Liver (tissue), 9 donors: ENCODE measurements around the gene EOGT. TPM values are rescaled to one million over a fixed set of nuclear protein-coding genes. Genes with fewer than 3 reads are reported as not detected.

Source experiments
- DNase-seq: peaks from one replicate; pipeline ENCODE4 v3.0.0-alpha.2; 2017; ENCODE audit warnings: low spot score
- H3K27ac ChIP-seq, 2 donors: one replicate each; pipeline ENCODE4 v1.7.0; 2013; ENCODE audit warnings: inconsistent platforms in 2 of 2, low read length in 2 of 2, control low read depth in 1 of 2, low read depth in 1 of 2, mild to moderate bottlenecking in 1 of 2
- H3K27me3 ChIP-seq, 4 donors: one replicate each; pipeline versions ENCODE4 v1.6.1 to v1.7.0; 2013; ENCODE audit warnings: low read length in 3 of 4, inconsistent platforms in 1 of 4, mild to moderate bottlenecking in 1 of 4, moderate library complexity in 1 of 4; ENCODE audit not compliant: control insufficient read depth in 4 of 4, insufficient read depth in 4 of 4
- H3K36me3 ChIP-seq, 4 donors: one replicate each; pipeline versions ENCODE4 v1.6.1 to v1.7.0; 2013; ENCODE audit warnings: low read length in 3 of 4, mild to moderate bottlenecking in 3 of 4, low read depth in 1 of 4, moderate library complexity in 1 of 4; ENCODE audit not compliant: control insufficient read depth in 4 of 4, insufficient read depth in 3 of 4
- H3K4me1 ChIP-seq, 4 donors: one replicate each; pipeline versions ENCODE4 v1.6.1 to v1.7.0; 2013; ENCODE audit warnings: low read length in 3 of 4, mild to moderate bottlenecking in 3 of 4, moderate library complexity in 1 of 4; ENCODE audit not compliant: control insufficient read depth in 4 of 4, insufficient read depth in 4 of 4
- H3K4me3 ChIP-seq, 3 donors: one replicate each; pipeline versions ENCODE4 v1.6.1 to v1.7.0; 2013; ENCODE audit warnings: low read length in 3 of 3, control low read depth in 1 of 3, low read depth in 1 of 3, mild to moderate bottlenecking in 1 of 3
- H3K9ac ChIP-seq, 2 donors: one replicate each; pipeline ENCODE4 v1.7.0; 2013; ENCODE audit warnings: low read length in 2 of 2, mild to moderate bottlenecking in 2 of 2, moderate library complexity in 2 of 2, control low read depth in 1 of 2, low read depth in 1 of 2
- H3K9me3 ChIP-seq, 4 donors: one replicate each; pipeline versions ENCODE4 v1.6.1 to v1.7.0; 2013; ENCODE audit warnings: low read length in 3 of 4; ENCODE audit not compliant: control insufficient read depth in 4 of 4
- GABPA ChIP-seq, 2 donors: IDR thresholded peaks in 1 of 2; conservative IDR thresholded peaks in 1 of 2; 2 replicates each; pipeline ENCODE4 v1.6.1; 2016; ENCODE audit warnings: antibody characterized with exemption in 2 of 2, mild to moderate bottlenecking in 1 of 2, moderate library complexity in 1 of 2
- HNF4A ChIP-seq, 2 donors: conservative IDR thresholded peaks; 2 replicates each; pipeline ENCODE4 v1.6.1; 2016; ENCODE audit warnings: antibody characterized with exemption in 2 of 2, mild to moderate bottlenecking in 2 of 2
- JUND ChIP-seq, 2 donors: IDR thresholded peaks; 2 replicates each; pipeline ENCODE4 v1.6.1; 2016; ENCODE audit warnings: antibody characterized with exemption in 2 of 2
- NR2F2 ChIP-seq: IDR thresholded peaks from 2 replicates; pipeline ENCODE4 v1.6.1; 2016; ENCODE audit warnings: antibody characterized with exemption
- RAD21 ChIP-seq, 2 donors: IDR thresholded peaks; 2 replicates each; pipeline ENCODE4 v1.6.1; 2016; ENCODE audit warnings: antibody characterized with exemption in 2 of 2, mild to moderate bottlenecking in 2 of 2
- RXRA ChIP-seq, 2 donors: IDR thresholded peaks; 2 replicates each; pipeline ENCODE4 v1.6.1; 2017 to 2018; ENCODE audit warnings: antibody characterized with exemption in 2 of 2, mild to moderate bottlenecking in 1 of 2
- SP1 ChIP-seq: IDR thresholded peaks from 2 replicates; pipeline ENCODE4 v1.6.1; 2018; ENCODE audit warnings: antibody characterized with exemption, mild to moderate bottlenecking
- WGBS: extraction: QIAGEN DNeasy Blood & Tissue Kit; methylation state at CpG from one replicate; pipeline ENCODE4 v1.1.7; 2013; 5-methylcytosine and 5-hydroxymethylcytosine counted together
- polyA plus RNA-seq, 2 donors: library from polyadenylated mRNA; stranded (reverse) in 1 of 2; unstranded in 1 of 2; fragments of 200-250 nt in 1 of 2; fragments of >200 nt in 1 of 2; fragmentation: Nextera tagmentation in 1 of 2; extraction: Ambion mirVana in 1 of 2; gene quantifications; one replicate each; pipeline versions ENCODE4 v1.2.1 to v1.2.3, GENCODE V29; 2013 to 2015
- total RNA-seq, 2 donors: library from RNA; depleted of rRNA; stranded (reverse); fragments of >200 nt; gene quantifications; one replicate each; pipeline ENCODE4 v1.2.3, GENCODE V29; 2014
- TF ChIP-seq, protein P1 (sequence below): IDR thresholded peaks from 2 replicates; pipeline ENCODE4 v1.6.1; 2016; ENCODE audit warnings: antibody characterized with exemption, mild to moderate bottlenecking
- TF ChIP-seq, protein P2 (sequence below): IDR thresholded peaks from 2 replicates; pipeline ENCODE4 v1.6.1; 2016; ENCODE audit warnings: antibody characterized with exemption
- TF ChIP-seq, protein P3 (sequence below): IDR thresholded peaks from 2 replicates; pipeline ENCODE4 v1.6.1; 2016; ENCODE audit warnings: antibody characterized with exemption
- TF ChIP-seq, protein P4 (sequence below): IDR thresholded peaks from 2 replicates; pipeline ENCODE4 v1.6.1; 2016; ENCODE audit warnings: antibody characterized with exemption
- TF ChIP-seq, protein P5 (sequence below): fragments of 150-350 bp; IDR thresholded peaks from 2 replicates; pipeline ENCODE4 v1.5.1; 2017; ENCODE audit warnings: improper control_type of control experiment, low read depth, low read length; ENCODE audit not compliant: missing input control
- donor health status: healthy.
- donor health status: healthy.
- donor health status: healthy.
- donor health status: healthy.
- donor health status: healthy.

The EOGT gene
- total and polyA plus RNA-seq, 4 donors: 2.6 to 7.5 (median 5.1) TPM

DNA sequence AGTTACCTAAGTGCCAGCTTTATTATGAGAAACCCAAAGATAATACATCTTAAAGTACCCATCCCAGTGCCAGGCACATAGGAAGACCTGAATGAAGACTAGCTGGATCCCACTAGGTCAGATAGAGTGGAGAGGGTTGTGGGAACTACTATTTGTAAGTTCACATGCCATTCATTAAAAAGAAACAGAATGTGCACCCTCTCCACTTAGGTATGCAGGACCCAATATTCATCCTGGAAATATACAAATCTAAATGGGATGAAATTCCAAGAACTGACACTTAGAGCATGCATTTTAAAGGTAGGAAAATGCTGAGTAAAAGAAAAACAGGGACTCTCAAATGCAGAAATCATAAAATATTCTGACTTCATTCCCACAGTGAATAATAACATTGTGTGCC, 14.3 kb downstream of the EOGT start (continued):
- TF ChIP-seq, protein P1, sequence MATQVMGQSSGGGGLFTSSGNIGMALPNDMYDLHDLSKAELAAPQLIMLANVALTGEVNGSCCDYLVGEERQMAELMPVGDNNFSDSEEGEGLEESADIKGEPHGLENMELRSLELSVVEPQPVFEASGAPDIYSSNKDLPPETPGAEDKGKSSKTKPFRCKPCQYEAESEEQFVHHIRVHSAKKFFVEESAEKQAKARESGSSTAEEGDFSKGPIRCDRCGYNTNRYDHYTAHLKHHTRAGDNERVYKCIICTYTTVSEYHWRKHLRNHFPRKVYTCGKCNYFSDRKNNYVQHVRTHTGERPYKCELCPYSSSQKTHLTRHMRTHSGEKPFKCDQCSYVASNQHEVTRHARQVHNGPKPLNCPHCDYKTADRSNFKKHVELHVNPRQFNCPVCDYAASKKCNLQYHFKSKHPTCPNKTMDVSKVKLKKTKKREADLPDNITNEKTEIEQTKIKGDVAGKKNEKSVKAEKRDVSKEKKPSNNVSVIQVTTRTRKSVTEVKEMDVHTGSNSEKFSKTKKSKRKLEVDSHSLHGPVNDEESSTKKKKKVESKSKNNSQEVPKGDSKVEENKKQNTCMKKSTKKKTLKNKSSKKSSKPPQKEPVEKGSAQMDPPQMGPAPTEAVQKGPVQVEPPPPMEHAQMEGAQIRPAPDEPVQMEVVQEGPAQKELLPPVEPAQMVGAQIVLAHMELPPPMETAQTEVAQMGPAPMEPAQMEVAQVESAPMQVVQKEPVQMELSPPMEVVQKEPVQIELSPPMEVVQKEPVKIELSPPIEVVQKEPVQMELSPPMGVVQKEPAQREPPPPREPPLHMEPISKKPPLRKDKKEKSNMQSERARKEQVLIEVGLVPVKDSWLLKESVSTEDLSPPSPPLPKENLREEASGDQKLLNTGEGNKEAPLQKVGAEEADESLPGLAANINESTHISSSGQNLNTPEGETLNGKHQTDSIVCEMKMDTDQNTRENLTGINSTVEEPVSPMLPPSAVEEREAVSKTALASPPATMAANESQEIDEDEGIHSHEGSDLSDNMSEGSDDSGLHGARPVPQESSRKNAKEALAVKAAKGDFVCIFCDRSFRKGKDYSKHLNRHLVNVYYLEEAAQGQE: no peak
- TF ChIP-seq RXRA (IDR thresholded peaks at IDR 0.05) (no peak), SP1 (no peak), JUND (IDR thresholded peaks at IDR 0.05) (no peak), HNF4A (conservative IDR thresholded peaks at IDR 0.05) (no peak), NR2F2 (no peak)

DNA sequence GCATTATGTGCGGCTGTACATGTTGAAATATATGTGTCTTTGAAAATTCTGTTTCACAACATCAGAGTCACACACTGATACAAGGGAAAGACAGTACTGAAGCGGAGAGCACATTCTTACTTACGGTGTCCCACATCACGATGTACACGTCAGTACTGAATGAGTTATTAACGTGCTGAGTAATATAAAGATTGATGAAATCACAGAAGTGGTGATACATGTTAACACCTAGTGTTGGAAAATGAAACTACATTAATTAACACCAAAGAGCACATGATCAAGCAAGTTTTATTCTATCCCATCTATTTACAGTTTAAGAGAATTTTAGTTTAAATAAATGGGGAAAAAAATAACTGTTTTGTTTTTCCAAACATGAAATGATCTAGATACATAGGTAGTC, 15.6 kb downstream of the EOGT start:
- H3K4me1 ChIP-seq: no peaks in the 10 kb centered on the region
- no peak for TF ChIP-seq RAD21 (IDR thresholded peaks at IDR 0.05)
- no peak for TF ChIP-seq GABPA (IDR thresholded peaks at IDR 0.05 in 1 of 2, conservative IDR thresholded peaks at IDR 0.05 in 1 of 2)
- TF ChIP-seq, protein P2, sequence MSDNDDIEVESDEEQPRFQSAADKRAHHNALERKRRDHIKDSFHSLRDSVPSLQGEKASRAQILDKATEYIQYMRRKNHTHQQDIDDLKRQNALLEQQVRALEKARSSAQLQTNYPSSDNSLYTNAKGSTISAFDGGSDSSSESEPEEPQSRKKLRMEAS: no peak
- TF ChIP-seq RXRA (IDR thresholded peaks at IDR 0.05): no peak
- TF ChIP-seq, protein P1: no peak
- TF ChIP-seq JUND (IDR thresholded peaks at IDR 0.05): no peak
- no peak for TF ChIP-seq HNF4A (conservative IDR thresholded peaks at IDR 0.05)
- TF ChIP-seq, protein P3, sequence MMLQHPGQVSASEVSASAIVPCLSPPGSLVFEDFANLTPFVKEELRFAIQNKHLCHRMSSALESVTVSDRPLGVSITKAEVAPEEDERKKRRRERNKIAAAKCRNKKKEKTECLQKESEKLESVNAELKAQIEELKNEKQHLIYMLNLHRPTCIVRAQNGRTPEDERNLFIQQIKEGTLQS: no peak
- TF ChIP-seq, protein P4, sequence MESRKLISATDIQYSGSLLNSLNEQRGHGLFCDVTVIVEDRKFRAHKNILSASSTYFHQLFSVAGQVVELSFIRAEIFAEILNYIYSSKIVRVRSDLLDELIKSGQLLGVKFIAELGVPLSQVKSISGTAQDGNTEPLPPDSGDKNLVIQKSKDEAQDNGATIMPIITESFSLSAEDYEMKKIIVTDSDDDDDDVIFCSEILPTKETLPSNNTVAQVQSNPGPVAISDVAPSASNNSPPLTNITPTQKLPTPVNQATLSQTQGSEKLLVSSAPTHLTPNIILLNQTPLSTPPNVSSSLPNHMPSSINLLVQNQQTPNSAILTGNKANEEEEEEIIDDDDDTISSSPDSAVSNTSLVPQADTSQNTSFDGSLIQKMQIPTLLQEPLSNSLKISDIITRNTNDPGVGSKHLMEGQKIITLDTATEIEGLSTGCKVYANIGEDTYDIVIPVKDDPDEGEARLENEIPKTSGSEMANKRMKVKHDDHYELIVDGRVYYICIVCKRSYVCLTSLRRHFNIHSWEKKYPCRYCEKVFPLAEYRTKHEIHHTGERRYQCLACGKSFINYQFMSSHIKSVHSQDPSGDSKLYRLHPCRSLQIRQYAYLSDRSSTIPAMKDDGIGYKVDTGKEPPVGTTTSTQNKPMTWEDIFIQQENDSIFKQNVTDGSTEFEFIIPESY: no peak
- TF ChIP-seq, protein P5, sequence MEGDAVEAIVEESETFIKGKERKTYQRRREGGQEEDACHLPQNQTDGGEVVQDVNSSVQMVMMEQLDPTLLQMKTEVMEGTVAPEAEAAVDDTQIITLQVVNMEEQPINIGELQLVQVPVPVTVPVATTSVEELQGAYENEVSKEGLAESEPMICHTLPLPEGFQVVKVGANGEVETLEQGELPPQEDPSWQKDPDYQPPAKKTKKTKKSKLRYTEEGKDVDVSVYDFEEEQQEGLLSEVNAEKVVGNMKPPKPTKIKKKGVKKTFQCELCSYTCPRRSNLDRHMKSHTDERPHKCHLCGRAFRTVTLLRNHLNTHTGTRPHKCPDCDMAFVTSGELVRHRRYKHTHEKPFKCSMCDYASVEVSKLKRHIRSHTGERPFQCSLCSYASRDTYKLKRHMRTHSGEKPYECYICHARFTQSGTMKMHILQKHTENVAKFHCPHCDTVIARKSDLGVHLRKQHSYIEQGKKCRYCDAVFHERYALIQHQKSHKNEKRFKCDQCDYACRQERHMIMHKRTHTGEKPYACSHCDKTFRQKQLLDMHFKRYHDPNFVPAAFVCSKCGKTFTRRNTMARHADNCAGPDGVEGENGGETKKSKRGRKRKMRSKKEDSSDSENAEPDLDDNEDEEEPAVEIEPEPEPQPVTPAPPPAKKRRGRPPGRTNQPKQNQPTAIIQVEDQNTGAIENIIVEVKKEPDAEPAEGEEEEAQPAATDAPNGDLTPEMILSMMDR: no peak
- no peaks in the 10 kb centered on the region for H3K9me3 ChIP-seq
- H3K4me3 ChIP-seq: no peak overlapping the region
- H3K27ac ChIP-seq: no peak overlapping the region
- WGBS: 95% methylated on average over 6 of the region's 6 CpGs
- H3K36me3 ChIP-seq: peaks cover 1 to 14% (median 6%) of the 10 kb centered on the region in 4 donors
- DNase-seq: no peak
- no peak overlapping the region for H3K9ac ChIP-seq
- H3K27me3 ChIP-seq: no peaks in the 10 kb centered on the region
